ENCODE results near the gene MLST8. TPM values are rescaled to one million over a fixed set of nuclear protein-coding genes. Genes with fewer than 3 reads are reported as not detected.

Gene MLST8
- total and polyA plus RNA-seq, 2 of the 8 experiments (the other 6 are each of a cell fraction or from before 2014, with no cell fraction given): 67.6 to 321 TPM

DNA sequence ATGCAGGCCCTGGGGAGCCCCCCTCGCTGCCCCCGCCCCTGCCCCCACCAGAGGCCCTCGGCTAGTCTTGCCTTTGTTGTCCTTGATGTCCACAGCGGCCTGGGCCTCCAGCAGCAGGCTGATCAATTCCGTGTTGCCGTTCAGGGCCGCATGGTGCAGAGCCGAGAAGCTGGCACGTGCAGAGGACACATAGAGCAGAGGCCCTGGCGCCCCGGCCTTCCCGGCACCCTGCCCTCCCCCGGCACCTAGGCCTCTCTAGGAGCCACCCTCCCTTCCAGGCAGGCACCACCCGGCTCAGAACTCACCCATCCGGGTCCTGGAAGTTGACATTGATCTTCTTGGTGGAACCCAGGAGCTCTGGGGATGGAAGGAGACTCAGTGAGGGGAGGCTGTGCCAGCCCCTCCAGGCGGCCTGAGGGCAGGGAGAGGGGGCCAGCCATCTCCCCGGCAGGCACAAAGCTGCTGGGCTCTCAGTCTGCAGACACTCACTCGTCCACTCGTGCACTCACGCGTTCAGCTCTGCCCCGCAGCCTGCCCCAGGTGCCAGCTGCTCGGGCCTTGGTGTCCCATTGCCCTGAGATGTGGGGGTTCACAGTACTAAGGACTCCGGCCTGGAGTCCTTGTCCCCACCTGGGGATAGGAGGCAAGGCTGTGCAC lies 15.1 kb upstream of the MLST8 start:
- H2AFZ ChIP-seq (ENCODE audit: low read length): no peak overlapping the region
- H4K20me1 ChIP-seq (replicated peaks in 1 of 2; ENCODE audit: control insufficient read depth in 1 of 2, insufficient read depth in 2 of 2, low read length in 2 of 2): peaks cover 4 to 11% of the 10 kb centered on the region in 2 experiments
- H3K4me2 ChIP-seq (ENCODE audit: insufficient read depth in 1 of 2, low read depth in 2 of 2, low read length in 2 of 2): no peak overlapping the region
- H2BK20ac ChIP-seq (ENCODE audit: low read length): no peak overlapping the region
- no peak overlapping the region for H2BK15ac ChIP-seq (ENCODE audit: low read length)
- peaks cover 0 to 2% (median under 1%) of the 10 kb centered on the region in 4 experiments; a peak in 3 of 7 replicates for H3K4me1 ChIP-seq (replicated peaks in 1 of 4; ENCODE audit: control insufficient read depth in 3 of 4, insufficient read depth in 4 of 4, low read length in 3 of 4)
- no peaks in the 10 kb centered on the region for H3K79me1 ChIP-seq (ENCODE audit: low read depth, low read length)
- ChIA-PET CTCF (ENCODE audit: partially characterized antibody) (interaction anchor here (0.7 to 1.9 kb wide), 3 partner anchors 21 to 49 kb away, joined by 3 to 4 read pairs (median 3); no protein-coding TSS in a partner anchor), POLR2A (ENCODE audit: partially characterized antibody) (interaction anchor here (0.6 to 2.4 kb wide), 8 partner anchors 8 to 197 kb away, joined by 3 to 12 read pairs (median 4); partner anchors contain the start of genes ECI1 and TRAF7)
- no peak overlapping the region for H3K23ac ChIP-seq (ENCODE audit: insufficient read length)
- H3K27ac ChIP-seq (ENCODE audit: low read depth, low read length): no peak overlapping the region
- no peak overlapping the region for H4K91ac ChIP-seq (replicated peaks; ENCODE audit: insufficient read length, low read length)
- H3K23me2 ChIP-seq (ENCODE audit: low read depth, low read length): no peaks in the 10 kb centered on the region; the same call in 1 of the 2 replicates
- no peak overlapping the region for H4K8ac ChIP-seq (ENCODE audit: extremely low read depth, insufficient read depth, low read length)
- DNase-seq (ENCODE audit: low read depth in 1 of 2, low spot score in 2 of 2) (no peak), FAIRE-seq (no peak)
- H3K9me3 ChIP-seq (ENCODE audit: insufficient read depth in 2 of 2, low read depth in 1 of 2, low read length in 1 of 2): no peaks in the 10 kb centered on the region
- H2BK12ac ChIP-seq (ENCODE audit: low read depth, low read length): no peak overlapping the region
- no peak overlapping the region for H2BK120ac ChIP-seq (replicated peaks; ENCODE audit: low read depth, low read length)
- H3K79me2 ChIP-seq (ENCODE audit: control insufficient read depth in 1 of 2, insufficient read depth in 2 of 2, low read length in 2 of 2): no peaks in the 10 kb centered on the region
- no peak overlapping the region for H3K56ac ChIP-seq (replicated peaks; ENCODE audit: insufficient read length, low read depth, low read length)
- no peak overlapping the region for H2AK5ac ChIP-seq (ENCODE audit: low read depth, low read length)
- no peak overlapping the region for H2BK5ac ChIP-seq (ENCODE audit: low read depth, low read length)
- no peak overlapping the region for H3K9ac ChIP-seq (replicated peaks in 1 of 4; ENCODE audit: extremely low read depth in 1 of 4, low read depth in 3 of 4, low read length in 3 of 4)
- TF ChIP-seq POLR2A (IDR thresholded peaks at IDR 0.05; ENCODE audit: control extremely low read depth in 1 of 2, low read depth in 2 of 2, low read length in 2 of 2) (no peak), RAD21 (IDR thresholded peaks at IDR 0.05 in 1 of 2, conservative IDR thresholded peaks at IDR 0.05 in 1 of 2; ENCODE audit: low read depth in 2 of 2, low read length in 2 of 2) (no peak), TAF7 (optimal IDR thresholded peaks at IDR 0.05; ENCODE audit: borderline replicate concordance, low read depth, low read length) (no peak), SIX5 (IDR thresholded peaks at IDR 0.05; ENCODE audit: low read depth, low read length) (no peak), SIRT6 (IDR thresholded peaks at IDR 0.05; ENCODE audit: low read length) (no peak), JUN (IDR thresholded peaks at IDR 0.05; ENCODE audit: low read depth, low read length) (no peak), JUND (IDR thresholded peaks at IDR 0.05; ENCODE audit: low read length) (no peak), GTF2F1 (IDR thresholded peaks at IDR 0.05; ENCODE audit: borderline replicate concordance, low read depth, low read length) (no peak), SIN3A (conservative IDR thresholded peaks at IDR 0.05 in 1 of 2, IDR thresholded peaks at IDR 0.05 in 1 of 2; ENCODE audit: low read depth in 1 of 2, low read length in 2 of 2) (no peak), ZNF274 (IDR thresholded peaks at IDR 0.05; ENCODE audit: borderline replicate concordance, extremely low read depth, low read length) (no peak), HDAC6 (IDR thresholded peaks at IDR 0.05; ENCODE audit: low read depth, low read length) (no peak)
- H3K18ac ChIP-seq (ENCODE audit: extremely low read depth, low read length): no peak overlapping the region
- H3K27me3 ChIP-seq (replicated peaks in 1 of 4; ENCODE audit: control insufficient read depth in 3 of 4, extremely low read depth in 1 of 4, insufficient read depth in 3 of 4, low read length in 3 of 4): peaks cover 0 to under 1% (median 0%) of the 10 kb centered on the region in 4 experiments; a peak in 2 of 7 replicates
- H3K4me3 ChIP-seq (ENCODE audit: extremely low read depth in 1 of 4, insufficient read depth in 2 of 4, low read depth in 3 of 4, low read length in 4 of 4): no peak overlapping the region
- no peak overlapping the region for H4K5ac ChIP-seq (ENCODE audit: insufficient read length, low read depth, low read length)
- no peak overlapping the region for H3K14ac ChIP-seq (ENCODE audit: insufficient read length)
- no peaks in the 10 kb centered on the region for H3K36me3 ChIP-seq (ENCODE audit: control insufficient read depth in 2 of 4, insufficient read depth in 4 of 4, low read length in 3 of 4)
- H3K4ac ChIP-seq (replicated peaks; ENCODE audit: insufficient read length, low read depth, low read length): no peak overlapping the region
- WGBS, 2 experiments (ENCODE audit: extremely low coverage in 1 of 2, insufficient coverage in 1 of 2, insufficient read length in 1 of 2, insufficient replicate concordance in 2 of 2, low coverage in 1 of 2, low lambda C conversion rate in 2 of 2, missing lambda C conversion rate in 1 of 2): 94% methylated on average over 20 of the region's 24 CpGs; no CpG with 5 or more reads in 1 of the 2 experiments

Measured in H1 (cell line).